ENCODE measurements around the gene TAOK3.
"Not testable (repeated sequence)": the region's sequence is repeated elsewhere in the genome, so short reads cannot be mapped to it uniquely, and the experiment has no call there.

Gene TAOK3

GRCh38 chr12:118135788-118136558 lies 236.7 kb downstream of the TAOK3 start, which contains the start of gene PEBP1:
PEBP1 (plus strand) TSS chr12:118136124; CDS start chr12:118136210, 86 bp downstream.
- H2AFZ ChIP-seq (ENCODE audit: low read length): no peak within 1 kb of the TSS
- TF ChIP-seq EZH2 (IDR thresholded peaks at IDR 0.05; ENCODE audit: borderline replicate concordance, low read length): no peak
- no peak for TF ChIP-seq CTCF (IDR thresholded peaks at IDR 0.05; ENCODE audit: low read length)
- peak within 1 kb of the TSS; percentile 81 for H3K9ac ChIP-seq (ENCODE audit: low read length)
- H3K9me3 ChIP-seq (ENCODE audit: low read length): no peaks in the 10 kb centered on the region
- peaks cover 43% of the 10 kb centered on the region for H3K4me1 ChIP-seq (ENCODE audit: insufficient read depth, low read length, severe bottlenecking)
- peak within 1 kb of the TSS; percentile 84 for H3K4me3 ChIP-seq (ENCODE audit: low read depth, low read length, poor library complexity, severe bottlenecking)
- H3F3A ChIP-seq (ENCODE audit: insufficient read depth, low read length): no peaks in the 10 kb centered on the region
- H3K36me3 ChIP-seq (ENCODE audit: insufficient read depth, low read length): peaks cover 18% of the 10 kb centered on the region
- H3K4me2 ChIP-seq (ENCODE audit: low read length): peak within 1 kb of the TSS; percentile 73
- H3K27ac ChIP-seq (ENCODE audit: low read depth, low read length, poor library complexity, severe bottlenecking): peak within 1 kb of the TSS; percentile 9
- peaks cover 12% of the 10 kb centered on the region; the same call in 1 of the 2 replicates for H3K79me2 ChIP-seq (ENCODE audit: insufficient read depth, low read length)
- H3K27me3 ChIP-seq (ENCODE audit: insufficient read depth, low read length): no peaks in the 10 kb centered on the region
- no peaks in the 10 kb centered on the region for H3K9me2 ChIP-seq (ENCODE audit: low read depth, low read length)
- no peaks in the 10 kb centered on the region for H4K20me1 ChIP-seq (ENCODE audit: insufficient read depth, low read length)

- H3F3A ChIP-seq (ENCODE audit: insufficient read depth, low read length); H3K4me3 ChIP-seq (ENCODE audit: low read depth, low read length, poor library complexity, severe bottlenecking); H3K9me2 ChIP-seq (ENCODE audit: low read depth, low read length); H3K27ac ChIP-seq (ENCODE audit: low read depth, low read length, poor library complexity, severe bottlenecking); H3K79me2 ChIP-seq (ENCODE audit: insufficient read depth, low read length); H3K27me3 ChIP-seq (ENCODE audit: insufficient read depth, low read length); H2AFZ ChIP-seq (ENCODE audit: low read length); H3K9me3 ChIP-seq (ENCODE audit: low read length); H3K9ac ChIP-seq (ENCODE audit: low read length); H3K4me2 ChIP-seq (ENCODE audit: low read length); H4K20me1 ChIP-seq (ENCODE audit: insufficient read depth, low read length); H3K36me3 ChIP-seq (ENCODE audit: insufficient read depth, low read length): not testable (repeated sequence)
- H3K4me1 ChIP-seq (ENCODE audit: insufficient read depth, low read length, severe bottlenecking): peaks cover 24% of the 10 kb centered on the region
Observed at GRCh38 chr12:118129436-118129835, 243.3 kb downstream of the TAOK3 start.

GRCh38 chr12:118127867-118128266 lies 244.8 kb downstream of the TAOK3 start:
- Histone ChIP-seq H3K79me2 (ENCODE audit: insufficient read depth, low read length) (no peaks in the 10 kb centered on the region), H3K9me3 (ENCODE audit: low read length) (no peaks in the 10 kb centered on the region)
- TF ChIP-seq CTCF (IDR thresholded peaks at IDR 0.05; ENCODE audit: low read length): no peak
- no peak for TF ChIP-seq EZH2 (IDR thresholded peaks at IDR 0.05; ENCODE audit: borderline replicate concordance, low read length)

More at GRCh38 chr12:118127867-118128266, 244.8 kb downstream of the TAOK3 start:
- H3K4me3 ChIP-seq (ENCODE audit: low read depth, low read length, poor library complexity, severe bottlenecking): no peak overlapping the region
- H3K9ac ChIP-seq (ENCODE audit: low read length): no peak overlapping the region
- H3K9me2 ChIP-seq (ENCODE audit: low read depth, low read length): no peaks in the 10 kb centered on the region
- H2AFZ ChIP-seq (ENCODE audit: low read length): no peak overlapping the region
- H3K27me3 ChIP-seq (ENCODE audit: insufficient read depth, low read length): no peaks in the 10 kb centered on the region
- H3K27ac ChIP-seq (ENCODE audit: low read depth, low read length, poor library complexity, severe bottlenecking): no peak overlapping the region
- no peaks in the 10 kb centered on the region for H3K36me3 ChIP-seq (ENCODE audit: insufficient read depth, low read length)
- peaks cover 14% of the 10 kb centered on the region for H3K4me1 ChIP-seq (ENCODE audit: insufficient read depth, low read length, severe bottlenecking)
- no peaks in the 10 kb centered on the region for H3F3A ChIP-seq (ENCODE audit: insufficient read depth, low read length)
- H4K20me1 ChIP-seq (ENCODE audit: insufficient read depth, low read length): no peaks in the 10 kb centered on the region
- no peak overlapping the region for H3K4me2 ChIP-seq (ENCODE audit: low read length)

All from OCI-LY1 (cell line).